ENCODE data around the gene IMPA2. TPM values are rescaled to one million over a fixed set of nuclear protein-coding genes. Genes with fewer than 3 reads are reported as not detected.

The IMPA2 gene
- total and polyA plus RNA-seq, 2 of the 4 experiments (the other 2 are of a cell fraction): 5.4 to 5.5 TPM

GRCh38 chr18:11989174-11989573 lies 7.9 kb downstream of the IMPA2 start:
- H4K8ac ChIP-seq (ENCODE audit: low read depth in 2 of 2, low read length in 2 of 2): no peak overlapping the region
- no peak overlapping the region for H2BK15ac ChIP-seq (ENCODE audit: low read depth, low read length)
- DNase-seq (no peak), ATAC-seq (ENCODE audit: low read depth) (no peak)
- in situ Hi-C loops (cut with MboI; ENCODE audit: low sequenced_read_pairs): no loop called here
- H3K27ac ChIP-seq (ENCODE audit: insufficient read depth, low read length): no peak overlapping the region
- H3K14ac ChIP-seq (replicated peaks; ENCODE audit: low read depth, low read length): no peak overlapping the region
- peaks cover 2% of the 10 kb centered on the region for H3K4me1 ChIP-seq (ENCODE audit: control insufficient read depth, insufficient read depth, low read length)
- H3K23ac ChIP-seq (ENCODE audit: low read depth, low read length): no peak overlapping the region
- no peaks in the 10 kb centered on the region for H3K36me3 ChIP-seq (ENCODE audit: control insufficient read depth, insufficient read depth, low read length)
- H3K4me3 ChIP-seq (ENCODE audit: insufficient read depth, low read depth, low read length): no peak overlapping the region
- intact Hi-C loops (cut with micrococcal nuclease): no loop called here
- H3K27me3 ChIP-seq (ENCODE audit: control insufficient read depth, insufficient read depth, low read length): no peaks in the 10 kb centered on the region
- H2AK9ac ChIP-seq (replicated peaks; ENCODE audit: low read depth, low read length, poor library complexity): peak overlapping the region; percentile 31
- H2AFZ ChIP-seq (replicated peaks; ENCODE audit: low read length, poor library complexity): no peak overlapping the region
- no CpG with 5 or more reads among the region's 8 CpGs for WGBS, 2 experiments (ENCODE audit: extremely low coverage in 2 of 2, insufficient read length in 1 of 2)
- H4K5ac ChIP-seq (ENCODE audit: low read depth, low read length): no peak overlapping the region
- no TSS peak for BruUV-seq (replicated peaks)
- H3K56ac ChIP-seq (ENCODE audit: extremely low read depth, insufficient read depth, low read length): no peak overlapping the region
- no peak overlapping the region for H3K4ac ChIP-seq (ENCODE audit: low read depth, low read length)
- CTCF ChIA-PET: interaction anchor here (2.1 kb wide), 1 partner anchor 52 kb away, joined by 11 read pairs; no protein-coding TSS in a partner anchor
- dilution Hi-C loops (cut with HindIII; ENCODE audit: low sequenced_read_pairs, unreplicated experiment): no loop called here
- no peak overlapping the region for H4K91ac ChIP-seq (ENCODE audit: insufficient read depth, low read depth, low read length)
- no peak overlapping the region for H2AK5ac ChIP-seq (ENCODE audit: low read depth, low read length)
- H3K4me2 ChIP-seq (ENCODE audit: low read depth, low read length): no peak overlapping the region
- H3K9me3 ChIP-seq (ENCODE audit: control insufficient read depth, insufficient read depth, low read length): no peaks in the 10 kb centered on the region
- no peak overlapping the region for H2BK120ac ChIP-seq (ENCODE audit: low read depth, low read length)
- no peak overlapping the region for H2BK20ac ChIP-seq (ENCODE audit: low read depth, low read length)
- 0 out of 2 replicates have a peak, but pooled peaks cover 4% of the 10 kb centered on the region for H3K9me1 ChIP-seq (ENCODE audit: insufficient read depth, low read length)
- POLR2A ChIA-PET (ENCODE audit: unreplicated experiment): no interaction called here
- H2BK5ac ChIP-seq (ENCODE audit: low read depth, low read length, poor library complexity, severe bottlenecking): no peak overlapping the region
- no peak overlapping the region for H3K9ac ChIP-seq (ENCODE audit: low read depth, low read length)
- H4K20me1 ChIP-seq (ENCODE audit: insufficient read depth, low read length): no peaks in the 10 kb centered on the region
- peaks cover 9 to 30% of the 10 kb centered on the region in 2 experiments; a peak in 1 of 4 replicates for H3K79me1 ChIP-seq (ENCODE audit: low read depth in 1 of 2, low read length in 2 of 2)
- H3K18ac ChIP-seq (ENCODE audit: low read depth, low read length): no peak overlapping the region
- no peak for TF ChIP-seq RAD21 (IDR thresholded peaks at IDR 0.05; ENCODE audit: low read length)
- TF ChIP-seq FOS (IDR thresholded peaks at IDR 0.05; ENCODE audit: low read depth, low read length): no peak
- TF ChIP-seq CHD1 (IDR thresholded peaks at IDR 0.05; ENCODE audit: low read depth, low read length): no peak
- TF ChIP-seq, protein P1, sequence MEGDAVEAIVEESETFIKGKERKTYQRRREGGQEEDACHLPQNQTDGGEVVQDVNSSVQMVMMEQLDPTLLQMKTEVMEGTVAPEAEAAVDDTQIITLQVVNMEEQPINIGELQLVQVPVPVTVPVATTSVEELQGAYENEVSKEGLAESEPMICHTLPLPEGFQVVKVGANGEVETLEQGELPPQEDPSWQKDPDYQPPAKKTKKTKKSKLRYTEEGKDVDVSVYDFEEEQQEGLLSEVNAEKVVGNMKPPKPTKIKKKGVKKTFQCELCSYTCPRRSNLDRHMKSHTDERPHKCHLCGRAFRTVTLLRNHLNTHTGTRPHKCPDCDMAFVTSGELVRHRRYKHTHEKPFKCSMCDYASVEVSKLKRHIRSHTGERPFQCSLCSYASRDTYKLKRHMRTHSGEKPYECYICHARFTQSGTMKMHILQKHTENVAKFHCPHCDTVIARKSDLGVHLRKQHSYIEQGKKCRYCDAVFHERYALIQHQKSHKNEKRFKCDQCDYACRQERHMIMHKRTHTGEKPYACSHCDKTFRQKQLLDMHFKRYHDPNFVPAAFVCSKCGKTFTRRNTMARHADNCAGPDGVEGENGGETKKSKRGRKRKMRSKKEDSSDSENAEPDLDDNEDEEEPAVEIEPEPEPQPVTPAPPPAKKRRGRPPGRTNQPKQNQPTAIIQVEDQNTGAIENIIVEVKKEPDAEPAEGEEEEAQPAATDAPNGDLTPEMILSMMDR (conservative IDR thresholded peaks at IDR 0.05; ENCODE audit: low read depth, low read length): no peak
- TF ChIP-seq NFE2L2 (IDR thresholded peaks at IDR 0.05; ENCODE audit: low read depth, low read length): no peak
- no peak for TF ChIP-seq CEBPB (IDR thresholded peaks at IDR 0.05; ENCODE audit: low read depth, low read length)
- TF ChIP-seq MAFK (IDR thresholded peaks at IDR 0.05; ENCODE audit: low read depth, low read length): no peak
- no peak for TF ChIP-seq ELK1 (IDR thresholded peaks at IDR 0.05; ENCODE audit: borderline replicate concordance, low read depth, low read length)
- TF ChIP-seq RCOR1 (IDR thresholded peaks at IDR 0.05; ENCODE audit: insufficient replicate concordance, low read length): no peak
- TF ChIP-seq POLR2A (IDR thresholded peaks at IDR 0.05; ENCODE audit: low read depth, low read length): no peak
- TF ChIP-seq RFX5 (IDR thresholded peaks at IDR 0.05; ENCODE audit: low read depth, low read length): no peak
- no peak for TF ChIP-seq USF2 (IDR thresholded peaks at IDR 0.05; ENCODE audit: low read depth, low read length)
- no peak for TF ChIP-seq SMC3 (IDR thresholded peaks at IDR 0.05; ENCODE audit: low read depth, low read length)
- TF ChIP-seq MXI1 (IDR thresholded peaks at IDR 0.05; ENCODE audit: borderline replicate concordance, low read depth, low read length): no peak
- TF ChIP-seq BHLHE40 (IDR thresholded peaks at IDR 0.05; ENCODE audit: low read depth, low read length): no peak
